ENCODE data around the gene RPL18A.

DNA sequence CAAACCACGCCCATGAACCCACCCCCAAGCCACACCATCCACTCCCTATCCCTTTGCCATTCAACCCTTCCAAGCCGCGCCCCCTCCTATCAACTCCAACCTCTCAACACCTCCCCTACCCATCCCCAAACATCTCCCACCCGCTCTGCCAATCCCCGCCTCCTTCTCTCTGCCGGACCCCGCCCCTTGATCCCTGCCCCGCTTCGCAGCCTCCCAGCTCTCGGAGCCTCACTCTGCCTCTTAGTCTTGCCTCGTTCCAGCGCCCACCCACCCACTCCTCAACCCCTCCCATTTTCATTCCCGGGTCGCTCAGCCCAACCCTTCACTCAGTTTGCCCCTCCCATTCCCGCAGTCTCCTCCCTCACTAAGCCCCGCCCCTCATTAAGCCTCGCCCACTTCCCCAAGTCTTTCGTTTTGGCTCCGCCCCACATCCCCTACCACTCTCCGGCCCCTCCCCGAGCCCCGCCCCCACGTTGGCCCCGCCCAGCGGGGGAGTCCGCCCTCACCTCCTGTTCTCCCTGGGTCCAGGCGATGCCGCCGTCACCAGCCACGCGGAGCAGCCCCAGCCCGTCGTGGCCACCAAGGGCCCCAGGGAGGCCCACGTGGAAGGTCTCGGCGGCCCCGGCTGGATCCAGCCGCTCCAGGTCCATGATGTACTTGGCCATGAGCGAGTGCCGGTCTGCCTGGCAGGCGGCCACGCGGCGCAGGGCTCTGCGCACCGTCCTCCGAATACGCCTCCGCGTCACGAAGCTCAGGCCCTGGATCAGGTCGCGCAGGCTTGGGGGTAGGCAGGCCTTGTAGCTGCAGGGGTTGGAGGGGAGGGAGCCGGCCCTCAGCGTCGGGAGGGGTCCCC, 17.7 kb upstream of the RPL18A start:
- TF ChIP-seq EP300 (IDR thresholded peaks at IDR 0.05) (no peak), POLR2A (IDR thresholded peaks at IDR 0.05) (no peak)
- TF ChIP-seq, protein P1, sequence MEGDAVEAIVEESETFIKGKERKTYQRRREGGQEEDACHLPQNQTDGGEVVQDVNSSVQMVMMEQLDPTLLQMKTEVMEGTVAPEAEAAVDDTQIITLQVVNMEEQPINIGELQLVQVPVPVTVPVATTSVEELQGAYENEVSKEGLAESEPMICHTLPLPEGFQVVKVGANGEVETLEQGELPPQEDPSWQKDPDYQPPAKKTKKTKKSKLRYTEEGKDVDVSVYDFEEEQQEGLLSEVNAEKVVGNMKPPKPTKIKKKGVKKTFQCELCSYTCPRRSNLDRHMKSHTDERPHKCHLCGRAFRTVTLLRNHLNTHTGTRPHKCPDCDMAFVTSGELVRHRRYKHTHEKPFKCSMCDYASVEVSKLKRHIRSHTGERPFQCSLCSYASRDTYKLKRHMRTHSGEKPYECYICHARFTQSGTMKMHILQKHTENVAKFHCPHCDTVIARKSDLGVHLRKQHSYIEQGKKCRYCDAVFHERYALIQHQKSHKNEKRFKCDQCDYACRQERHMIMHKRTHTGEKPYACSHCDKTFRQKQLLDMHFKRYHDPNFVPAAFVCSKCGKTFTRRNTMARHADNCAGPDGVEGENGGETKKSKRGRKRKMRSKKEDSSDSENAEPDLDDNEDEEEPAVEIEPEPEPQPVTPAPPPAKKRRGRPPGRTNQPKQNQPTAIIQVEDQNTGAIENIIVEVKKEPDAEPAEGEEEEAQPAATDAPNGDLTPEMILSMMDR (IDR thresholded peaks at IDR 0.05) = no peak
